Lower leg skin (tissue), 3 donors: ENCODE measurements around the gene KDM6A.

Experiments
- CTCF ChIP-seq, 3 donors: fragments of 450-650 bp; IDR thresholded peaks; one replicate each; pipeline ENCODE4 v1.5.1; 2016; ENCODE audit warnings: antibody characterized with exemption in 3 of 3, mild to moderate bottlenecking in 3 of 3, moderate library complexity in 2 of 3
- POLR2A ChIP-seq, 2 donors: fragments of 450-650 bp; IDR thresholded peaks; one replicate each; pipeline ENCODE4 v1.6.1; 2016 to 2017; ENCODE audit warnings: antibody characterized with exemption in 2 of 2, mild to moderate bottlenecking in 1 of 2, moderate library complexity in 1 of 2

GRCh38 chrX:44874420-44875184 is 1.6 kb downstream of the KDM6A start:
- TF ChIP-seq POLR2A (IDR thresholded peaks at IDR 0.05), result no peak
- TF ChIP-seq CTCF (IDR thresholded peaks at IDR 0.05), result no peak
